K562 (cell line): ENCODE data around the gene DNAJC18. TPM values are rescaled to one million over a fixed set of nuclear protein-coding genes. Genes with fewer than 3 reads are reported as not detected.
A peak's percentile ranks its signal among the peaks of the same experiment; 100 is the strongest.

Experiments
- EP400 ChIP-seq: fragments of 450-650 bp; IDR thresholded peaks from 2 replicates; pipeline ENCODE4 v1.6.1; 2017; ENCODE audit warnings: antibody characterized with exemption, mild to moderate bottlenecking, moderate library complexity
- ETV1 ChIP-seq: fragments of 450-650 bp; conservative IDR thresholded peaks from 2 replicates; pipeline ENCODE4 v1.6.1; 2016; ENCODE audit warnings: missing genetic modification characterization, control low read depth, low read depth, missing compliant biosample characterization
- FOS ChIP-seq: IDR thresholded peaks from 3 replicates; pipeline ENCODE4 v1.6.1; 2011; ENCODE audit not compliant: insufficient read length; ENCODE audit errors: extremely low read depth
- FUS ChIP-seq: fragments of 200-400 bp; formaldehyde crosslinking; optimal IDR thresholded peaks from 2 replicates; pipeline ENCODE3; 2017; ENCODE audit warnings: low read depth, low read length
- GTF2A2 ChIP-seq: IDR thresholded peaks from 2 replicates; pipeline ENCODE4 v1.6.1; 2016; ENCODE audit warnings: mild to moderate bottlenecking, missing genetic modification characterization, missing compliant biosample characterization
- MBD2 ChIP-seq: sonication (generic); IDR thresholded peaks from 2 replicates; pipeline ENCODE4 v1.6.1; 2016; ENCODE audit warnings: low read depth, borderline replicate concordance
- MTA1 ChIP-seq: fragments of 450-650 bp; IDR thresholded peaks from 2 replicates; pipeline ENCODE4 v1.6.1; 2017; ENCODE audit warnings: borderline replicate concordance
- MYNN ChIP-seq, 2 experiments: sonication (generic); formaldehyde crosslinking in 1 of 2; IDR thresholded peaks; 2 replicates each; pipeline versions ENCODE4 v1.5.0 to v1.6.1; 2016 to 2020; ENCODE audit warnings: antibody characterized with exemption in 1 of 2, missing genetic modification reagents in 1 of 2
- NR2C1 ChIP-seq, 2 experiments: fragments of 450-650 bp; IDR thresholded peaks; 2 replicates each; pipeline ENCODE4 v1.6.1; 2017; ENCODE audit warnings: mild to moderate bottlenecking in 2 of 2, antibody characterized with exemption in 1 of 2, inconsistent platforms in 1 of 2, missing compliant biosample characterization in 1 of 2, missing genetic modification characterization in 1 of 2
- PKNOX1 ChIP-seq: fragments of 450-650 bp; IDR thresholded peaks from 2 replicates; pipeline ENCODE4 v1.6.1; 2016
- RBM34 ChIP-seq: fragments of 200-400 bp; formaldehyde crosslinking; IDR thresholded peaks from 2 replicates; pipeline ENCODE4 v1.6.1; 2018; ENCODE audit warnings: low read length, borderline replicate concordance; ENCODE audit not compliant: insufficient read depth
- TCF3 ChIP-seq: sonication (generic); formaldehyde crosslinking; IDR thresholded peaks from 2 replicates; pipeline ENCODE4 v1.4.0; 2020; ENCODE audit warnings: mild to moderate bottlenecking, missing genetic modification reagents
- THAP7 ChIP-seq: fragments of 250-450 bp; sonication (Bioruptor Pico); IDR thresholded peaks from 2 replicates; pipeline ENCODE4 v1.5.0; 2021
- USF1 ChIP-seq: sonication (generic); formaldehyde crosslinking; IDR thresholded peaks from 2 replicates; pipeline ENCODE4 v1.9.0; 2022; ENCODE audit warnings: mild to moderate bottlenecking, missing genetic modification reagents
- VEZF1 ChIP-seq: fragments of 200-800 bp; sonication (Bioruptor generic); IDR thresholded peaks from 2 replicates; pipeline ENCODE4 v1.6.1; 2017; ENCODE audit warnings: missing genetic modification characterization, missing compliant biosample characterization
- ZBED1 ChIP-seq: IDR thresholded peaks from 2 replicates; pipeline ENCODE4 v1.6.1; 2014
- ZBTB17 ChIP-seq: fragments of 450-650 bp; formaldehyde crosslinking; IDR thresholded peaks from 2 replicates; pipeline ENCODE4 v1.4.0; 2020; ENCODE audit warnings: mild to moderate bottlenecking
- ZBTB26 ChIP-seq: fragments of 450-650 bp; formaldehyde crosslinking; IDR thresholded peaks from 2 replicates; pipeline ENCODE4 v1.4.0; 2022; ENCODE audit warnings: missing genetic modification characterization
- ZBTB7A ChIP-seq: IDR thresholded peaks from 2 replicates; pipeline ENCODE4 v1.6.1; 2011; ENCODE audit warnings: low read depth, mild to moderate bottlenecking, low read length, moderate library complexity, borderline replicate concordance; ENCODE audit not compliant: control insufficient read depth
- ZNF280B ChIP-seq: fragments of 250-450 bp; sonication (Bioruptor Pico); IDR thresholded peaks from 2 replicates; pipeline ENCODE4 v1.5.1; 2021; ENCODE audit warnings: mild to moderate bottlenecking
- ZNF717 ChIP-seq: fragments of 250-450 bp; sonication (Bioruptor Pico); IDR thresholded peaks from 2 replicates; pipeline ENCODE4 v1.5.0; 2021
- ZNF77 ChIP-seq: fragments of 250-450 bp; sonication (Bioruptor Pico); IDR thresholded peaks from 2 replicates; pipeline ENCODE4 v1.5.0; 2020
- polyA plus RNA-seq, 8 experiments: library from polyadenylated mRNA; depleted of rRNA in 4 of 8; stranded (reverse) in 5 of 8; unstranded in 3 of 8; fragments of >200 nt; fragmentation: Nextera tagmentation in 2 of 8; fragmentation: Illumina TruSeq in 1 of 8; extraction: Ambion mirVana in 2 of 8; extraction: Trizol in 1 of 8; gene quantifications; 2 replicates each; pipeline versions ENCODE4 v1.2.1 to v1.2.3, GENCODE V29; 2011 to 2014; ENCODE audit warnings: inconsistent platforms in 1 of 8, missing spikeins in 1 of 8
- total RNA-seq, 7 experiments: library from RNA; depleted of rRNA in 6 of 7; stranded (reverse); fragments of >200 nt in 6 of 7; fragmentation: Illumina TruSeq in 2 of 7; extraction: Trizol in 2 of 7; gene quantifications; 2 replicates each; pipeline versions ENCODE4 v1.2.1 to v1.2.3, GENCODE V29; 2011 to 2021; ENCODE audit warnings: low replicate concordance in 1 of 7

Gene DNAJC18
- total and polyA plus RNA-seq, 9 of the 15 experiments (the other 6 are each of a cell fraction or from before 2014, with no cell fraction given) = 1.5 to 13.3 (median 7.5) TPM

GRCh38 chr5:139403787-139404483, 35.4 kb downstream of the DNAJC18 start, which contains the start of gene SPATA24 (continued):
- TF ChIP-seq THAP7 (CRISPR knock-in tag) (no peak), GTF2A2 (no peak), EP400 (peak; percentile 97), PKNOX1 (peak; percentile 68), NR2C1 (IDR thresholded peaks at IDR 0.05) (no peak), NR2C1 (tag; IDR thresholded peaks at IDR 0.05) (peak; percentile 23; the same call in 1 of the 2 replicates), ETV1 (peak; percentile 70), MBD2 (peak; percentile 65; the same call in 1 of the 2 replicates), FOS (peak; percentile 19), ZBTB7A (peak; percentile 96), FUS (no peak), ZNF717 (CRISPR knock-in tag) (no peak), ZBTB17 (peak; percentile 36; the same call in 1 of the 2 replicates), MTA1 (peak; percentile 83), ZBTB26 (CRISPR knock-in tag) (no peak), RBM34 (no peak), USF1 (CRISPR knock-in tag) (no peak), ZBED1 (no peak), TCF3 (CRISPR knock-in tag) (0 out of 2 replicates have a peak, but pooled peaks have one; percentile 2), MYNN (IDR thresholded peaks at IDR 0.05) (no peak), MYNN (CRISPR knock-in tag; IDR thresholded peaks at IDR 0.05) (no peak), ZNF77 (CRISPR knock-in tag) (no peak), ZNF280B (CRISPR knock-in tag) (no peak), VEZF1 (peak; percentile 94)
